ENCODE measurements around the gene COX4I2.

COX4I2 gene

DNA sequence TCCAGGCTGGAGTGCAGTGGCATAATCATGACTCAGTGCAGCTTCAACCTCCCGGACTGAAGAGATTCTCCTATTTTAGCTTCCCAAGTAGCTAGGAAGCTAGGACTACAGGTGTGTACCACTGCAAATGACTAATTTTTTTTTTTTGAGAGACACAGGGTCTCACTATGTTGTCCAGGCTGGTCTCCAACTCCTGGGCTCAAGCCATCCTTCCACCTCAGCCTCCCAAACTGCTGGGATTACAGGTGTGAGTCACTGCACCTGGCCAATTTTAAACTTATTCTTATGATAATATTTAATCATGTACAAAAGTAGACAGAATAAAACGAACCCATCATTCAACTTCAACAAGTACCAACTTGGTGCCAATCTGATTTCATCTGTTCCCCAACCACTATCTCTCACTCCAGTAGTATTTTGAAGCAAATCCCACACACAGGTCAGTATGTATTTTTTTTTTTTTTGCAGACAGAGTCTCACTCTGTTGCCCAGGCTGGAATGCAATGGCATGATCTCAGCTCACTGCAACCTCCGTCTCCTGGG, 52.5 kb downstream of the COX4I2 start:
- in situ Hi-C loops (cut with MboI; ENCODE audit: low sequenced_read_pairs), result no loop called here

DNA sequence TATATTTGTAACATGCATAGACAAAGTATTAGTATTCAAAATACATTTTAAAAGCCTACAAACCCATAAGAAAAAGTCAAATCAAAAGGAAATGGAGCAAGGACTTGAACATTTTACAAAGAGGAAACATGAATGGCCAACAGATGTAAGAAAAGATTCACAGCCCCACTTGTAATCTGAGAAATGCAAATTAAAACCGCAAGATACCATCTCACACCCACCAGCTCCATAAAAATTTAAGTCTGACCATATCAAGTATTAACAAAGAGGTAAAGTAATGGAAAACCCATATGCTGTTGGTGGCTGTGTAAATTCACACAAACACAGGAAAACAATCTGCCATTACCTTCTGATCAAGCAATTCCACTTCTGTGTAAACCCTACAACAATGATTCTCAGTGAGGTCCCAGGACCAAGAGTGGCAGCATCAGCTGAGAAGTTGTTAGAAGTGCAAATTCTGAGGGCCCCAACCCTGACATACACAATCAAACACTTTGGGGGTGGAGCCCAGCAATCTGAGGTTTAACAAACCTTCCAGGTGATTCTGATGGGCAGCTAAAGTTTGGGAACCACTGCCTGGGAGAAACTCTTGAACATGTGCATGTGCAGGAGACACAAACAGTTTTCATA, 54.0 kb downstream of the COX4I2 start:
- in situ Hi-C loops (cut with MboI; ENCODE audit: low sequenced_read_pairs), result no loop called here

DNA sequence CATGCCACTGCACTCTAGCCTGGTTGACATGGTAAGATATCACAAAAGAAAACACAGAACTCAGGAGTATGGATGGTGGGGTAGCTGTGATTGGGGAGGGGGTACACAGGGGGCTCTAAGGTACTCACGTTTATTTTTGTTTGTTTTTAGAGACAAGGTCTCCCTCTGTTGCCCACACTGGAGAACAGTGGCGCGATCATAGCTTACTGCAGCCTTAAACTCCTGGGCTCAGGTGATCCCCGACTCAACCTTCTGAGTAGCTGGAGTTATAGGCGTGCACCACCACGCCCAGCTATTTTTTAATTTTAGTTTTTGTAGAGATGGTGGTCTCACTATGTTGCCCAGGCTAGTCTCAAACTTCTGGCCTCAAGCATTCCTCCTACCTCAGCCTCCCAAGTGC, 55.7 kb downstream of the COX4I2 start:
- in situ Hi-C loops (cut with MboI; ENCODE audit: low sequenced_read_pairs), result no loop called here

DNA sequence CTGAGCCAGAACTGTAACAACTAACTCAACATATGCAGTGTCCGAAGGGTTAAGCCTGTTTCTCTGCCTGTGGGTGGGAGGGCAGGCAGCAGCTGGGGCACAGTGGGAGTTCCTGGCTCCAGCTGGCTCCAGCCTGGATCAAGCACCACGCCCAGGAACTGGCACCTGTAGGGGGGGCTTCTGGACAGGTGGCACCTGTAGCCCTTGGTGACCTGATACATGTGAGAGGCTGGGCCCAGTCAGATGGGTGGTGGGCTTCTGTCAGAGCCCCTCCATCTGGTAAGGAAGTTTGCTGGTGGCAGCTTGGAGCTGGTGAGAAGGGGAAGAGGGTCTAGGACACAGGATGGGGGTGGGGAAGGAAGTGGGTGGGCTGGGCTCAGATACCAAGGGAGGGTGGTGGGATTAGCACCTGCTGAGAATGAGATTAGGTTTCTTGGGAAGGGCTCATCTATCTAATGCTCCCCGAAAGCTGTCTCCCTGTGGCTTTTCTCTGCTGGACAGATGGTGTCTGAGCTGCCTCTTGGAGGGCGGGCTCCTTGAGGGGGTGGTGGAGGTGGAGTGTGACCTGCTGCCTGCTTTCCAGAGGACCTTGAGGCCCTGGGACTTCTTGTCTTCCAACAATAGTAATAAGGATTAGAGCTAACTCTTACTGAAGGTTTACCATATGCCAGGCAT, 56.4 kb downstream of the COX4I2 start:
- in situ Hi-C loops (cut with MboI; ENCODE audit: low sequenced_read_pairs), result no loop called here
